Measurements from ENCODE around the gene PNPLA3. TPM values are rescaled to one million over a fixed set of nuclear protein-coding genes. Genes with fewer than 3 reads are reported as not detected.

Gene PNPLA3, protein sequence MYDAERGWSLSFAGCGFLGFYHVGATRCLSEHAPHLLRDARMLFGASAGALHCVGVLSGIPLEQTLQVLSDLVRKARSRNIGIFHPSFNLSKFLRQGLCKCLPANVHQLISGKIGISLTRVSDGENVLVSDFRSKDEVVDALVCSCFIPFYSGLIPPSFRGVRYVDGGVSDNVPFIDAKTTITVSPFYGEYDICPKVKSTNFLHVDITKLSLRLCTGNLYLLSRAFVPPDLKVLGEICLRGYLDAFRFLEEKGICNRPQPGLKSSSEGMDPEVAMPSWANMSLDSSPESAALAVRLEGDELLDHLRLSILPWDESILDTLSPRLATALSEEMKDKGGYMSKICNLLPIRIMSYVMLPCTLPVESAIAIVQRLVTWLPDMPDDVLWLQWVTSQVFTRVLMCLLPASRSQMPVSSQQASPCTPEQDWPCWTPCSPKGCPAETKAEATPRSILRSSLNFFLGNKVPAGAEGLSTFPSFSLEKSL
- total RNA-seq (ENCODE audit: insufficient read depth, low replicate concordance): 0.48 TPM

DNA sequence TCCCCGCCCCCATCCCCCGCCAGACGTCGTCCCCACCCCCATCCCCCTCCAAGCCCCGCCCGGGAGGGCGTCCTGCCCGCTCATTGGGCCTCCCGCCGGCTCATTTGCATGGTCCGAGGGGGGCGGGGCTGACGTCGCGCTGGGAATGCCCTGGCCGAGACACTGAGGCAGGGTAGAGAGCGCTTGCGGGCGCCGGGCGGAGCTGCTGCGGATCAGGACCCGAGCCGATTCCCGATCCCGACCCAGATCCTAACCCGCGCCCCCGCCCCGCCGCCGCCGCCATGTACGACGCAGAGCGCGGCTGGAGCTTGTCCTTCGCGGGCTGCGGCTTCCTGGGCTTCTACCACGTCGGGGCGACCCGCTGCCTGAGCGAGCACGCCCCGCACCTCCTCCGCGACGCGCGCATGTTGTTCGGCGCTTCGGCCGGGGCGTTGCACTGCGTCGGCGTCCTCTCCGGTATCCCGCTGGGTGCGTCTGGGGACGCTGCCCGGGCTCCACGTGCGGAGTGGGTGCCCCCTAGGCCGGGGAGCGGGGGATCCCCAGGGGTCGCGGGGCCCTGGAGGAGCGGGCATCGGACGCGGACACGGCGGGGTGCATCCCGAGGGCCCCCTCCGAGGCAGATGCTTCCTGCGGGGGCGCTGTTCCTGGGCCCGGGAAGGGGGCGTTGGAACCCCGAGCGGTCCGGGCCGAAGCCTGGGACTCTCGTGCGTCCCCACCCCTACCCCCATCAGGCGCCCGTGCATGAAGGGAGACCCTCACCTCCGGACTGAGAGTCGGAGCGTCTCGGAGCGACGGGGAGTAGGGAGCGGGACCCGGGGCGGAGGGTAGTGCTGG is at the start of gene PNPLA3:
Gene PNPLA3, plus strand, starts transcription at position 175 of the 834 bp plus-strand sequence. Its CDS starts 107 bp downstream, at position 282.
- DNase-seq (ENCODE audit: low spot score): peak; percentile 93

- no peak for DNase-seq (ENCODE audit: low spot score)
Measured at GRCh38 chr22:43876866-43877509, 46.6 kb upstream of the PNPLA3 start.

GRCh38 chr22:43878079-43878795 is 45.4 kb upstream of the PNPLA3 start:
- no peak for DNase-seq (ENCODE audit: low spot score)

- no peak for DNase-seq (ENCODE audit: low spot score)
Measured at GRCh38 chr22:43878831-43879550, 44.6 kb upstream of the PNPLA3 start.

DNA sequence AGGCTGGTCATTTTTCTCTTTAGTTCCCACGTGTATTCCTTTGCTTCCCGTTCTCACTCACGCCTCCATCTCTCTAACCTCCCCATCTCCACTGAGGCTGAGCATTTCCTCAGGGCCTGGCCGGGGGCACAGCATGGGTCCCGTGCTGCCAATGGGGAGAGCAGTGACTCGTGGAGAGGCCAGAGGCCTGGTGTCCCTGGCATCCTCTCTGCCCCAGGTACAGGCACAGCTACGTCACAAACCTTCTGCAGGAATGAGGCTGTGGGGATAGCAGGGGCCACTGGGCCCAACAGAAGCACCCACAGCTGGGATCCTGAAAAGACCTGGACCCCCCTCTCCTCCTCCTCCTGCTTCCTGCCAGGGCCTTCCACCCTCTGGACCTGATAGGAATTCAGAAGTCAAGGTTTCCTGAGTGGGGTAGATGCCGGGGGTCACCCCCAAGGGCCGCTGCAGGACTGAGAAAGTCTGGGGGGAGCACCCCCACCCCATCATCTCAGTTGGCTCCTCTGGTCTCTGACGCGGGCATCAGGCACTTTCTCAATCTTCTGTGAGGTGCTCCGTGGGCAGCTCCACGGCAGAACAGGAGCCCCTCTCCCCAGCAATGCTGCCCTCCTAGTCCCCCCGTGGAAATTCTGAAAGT is 43.6 kb upstream of the PNPLA3 start:
- DNase-seq (ENCODE audit: low spot score): no peak

DNA sequence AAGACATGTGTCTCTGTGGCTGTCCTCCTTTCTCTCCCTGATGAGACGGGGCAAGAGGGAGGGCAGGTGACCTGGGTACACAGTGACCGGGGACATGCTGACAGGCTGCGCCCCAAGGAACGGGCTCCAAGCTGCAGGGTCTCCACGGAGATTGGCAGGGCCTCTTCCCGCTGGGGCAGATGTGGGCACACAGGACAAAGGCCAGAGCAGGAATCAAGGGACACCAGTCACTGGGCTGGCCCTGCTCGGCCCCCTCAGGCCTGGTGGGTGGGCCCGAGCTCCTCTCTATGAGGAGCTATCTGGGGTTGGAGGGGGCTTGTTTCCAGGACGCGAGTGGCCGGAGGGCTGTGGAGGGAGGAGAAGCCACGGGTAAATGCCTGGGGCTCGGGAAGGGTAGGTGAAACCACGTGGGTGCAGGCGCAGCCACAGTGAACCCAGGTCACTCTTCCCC is 43.0 kb upstream of the PNPLA3 start:
- DNase-seq (ENCODE audit: low spot score): no peak

DNA sequence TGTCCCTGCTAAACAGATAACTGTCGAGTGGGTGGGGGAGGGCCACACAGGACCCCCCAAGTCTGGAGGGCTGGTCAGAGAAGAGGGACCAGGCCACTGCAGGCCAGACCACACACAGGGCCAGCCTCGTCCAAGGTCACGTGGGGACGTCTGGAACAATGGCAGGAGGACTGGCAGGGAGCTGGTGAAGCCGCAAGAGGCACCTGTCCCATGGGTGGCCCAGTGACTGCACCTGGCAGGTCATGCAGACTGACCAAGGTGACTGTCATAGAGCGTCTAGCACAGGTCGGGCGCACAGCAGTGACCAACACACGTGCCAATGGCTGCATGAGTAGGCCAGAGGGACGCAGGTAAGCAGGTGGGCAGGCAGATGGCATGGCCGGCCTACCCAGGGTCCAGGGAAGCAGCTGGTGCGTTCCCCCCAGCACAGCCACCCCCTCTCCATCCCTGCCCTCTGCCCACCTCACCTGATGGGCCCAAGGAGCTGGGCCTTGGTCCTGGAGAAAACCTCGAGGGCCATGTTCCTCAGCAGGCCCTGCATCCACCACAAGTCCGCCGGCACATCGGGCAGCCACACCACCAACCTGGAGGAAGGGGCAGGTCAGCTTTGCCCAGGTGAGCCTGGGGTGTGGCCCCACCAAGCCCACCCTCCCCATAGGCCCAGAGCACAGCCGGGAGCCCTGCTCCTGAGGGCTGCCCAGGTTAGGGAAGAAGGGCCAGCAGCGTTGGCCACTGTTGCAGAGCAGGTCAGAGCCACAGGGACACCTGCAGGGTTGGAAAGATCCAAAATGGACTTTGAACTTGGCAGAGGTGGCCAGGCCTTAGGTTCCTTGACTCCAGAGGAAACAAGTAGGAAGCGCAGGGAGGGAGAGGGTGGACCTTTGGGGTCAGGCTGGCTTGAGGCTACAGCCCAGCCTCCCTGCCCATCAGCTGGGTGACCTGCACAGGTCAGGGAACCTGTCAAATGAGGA is 42.2 kb upstream of the PNPLA3 start:
- no peak for DNase-seq (ENCODE audit: low spot score)

GRCh38 chr22:43882122-43882767 is 41.4 kb upstream of the PNPLA3 start:
- no peak for DNase-seq (ENCODE audit: low spot score)

DNA sequence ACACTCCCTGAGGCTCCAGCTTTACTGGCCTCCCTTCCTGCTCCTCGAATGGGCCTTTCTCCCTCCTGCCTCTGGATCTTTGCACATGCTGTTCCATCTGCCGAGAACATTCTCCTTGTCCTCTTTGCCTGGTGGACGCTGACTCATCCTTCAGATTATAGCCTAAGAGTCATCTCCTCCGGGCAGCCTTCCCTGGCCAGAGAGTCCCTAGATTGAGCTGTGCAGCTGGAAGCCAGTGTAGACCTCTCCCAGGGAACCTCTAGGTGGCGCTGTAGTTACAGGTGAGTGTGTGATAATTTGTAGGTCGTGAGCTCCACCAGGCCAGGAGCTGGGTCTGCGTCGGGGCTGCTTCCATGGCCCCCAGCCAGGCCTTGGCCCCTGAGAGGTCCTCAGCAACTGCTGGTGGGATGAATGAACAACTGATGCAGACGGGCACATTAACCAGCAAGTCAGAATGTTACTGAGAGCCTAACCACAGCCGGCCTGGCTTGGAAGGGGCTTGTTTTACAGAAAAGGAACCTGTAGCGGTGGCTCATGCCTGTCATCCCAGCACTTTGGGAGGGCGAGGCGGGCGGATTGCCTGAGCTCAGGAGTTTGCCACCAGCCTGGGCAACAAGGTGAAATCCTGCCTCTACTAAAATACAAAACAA is 40.5 kb upstream of the PNPLA3 start:
- peak; percentile 33 for DNase-seq (ENCODE audit: low spot score)

GRCh38 chr22:43883719-43884415 is 39.7 kb upstream of the PNPLA3 start:
- DNase-seq (ENCODE audit: low spot score): no peak

DNA sequence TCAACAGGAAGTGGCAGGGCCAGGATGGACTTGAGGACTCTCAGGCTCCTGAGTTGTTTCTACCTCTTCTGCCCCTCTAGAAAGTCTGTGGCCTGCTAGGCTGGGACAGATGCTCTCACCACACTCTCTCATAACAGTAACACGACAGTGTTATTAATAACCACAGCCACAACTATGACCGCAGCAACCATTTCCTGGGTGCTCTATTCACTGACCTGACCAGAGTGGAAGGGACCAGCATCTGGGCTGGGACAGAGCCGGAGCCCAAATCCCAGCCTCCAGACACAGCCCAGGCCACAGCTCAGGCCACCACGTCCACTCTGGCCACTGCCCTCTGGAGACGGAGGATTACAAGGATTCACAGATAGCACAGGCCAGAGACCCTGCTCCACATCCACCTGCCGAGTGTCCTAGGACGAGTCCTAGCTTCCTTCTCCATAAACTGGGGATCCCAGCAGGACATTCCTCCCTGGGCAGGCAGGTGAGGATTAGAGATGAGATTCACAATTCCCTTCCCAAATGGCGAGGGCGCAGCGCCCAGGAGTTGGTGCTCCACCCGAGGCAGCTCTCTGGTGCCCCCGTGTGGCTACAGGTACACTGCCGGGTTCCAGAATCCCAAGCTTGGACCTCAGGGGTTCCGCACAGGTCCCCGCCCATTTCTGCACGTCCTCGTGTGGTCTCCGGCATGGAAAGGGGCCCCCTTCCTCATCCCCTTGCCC is 38.8 kb upstream of the PNPLA3 start:
- DNase-seq (ENCODE audit: low spot score): peak; percentile 26

GRCh38 chr22:43885319-43885671 is 38.3 kb upstream of the PNPLA3 start:
- DNase-seq (ENCODE audit: low spot score): no peak

- no peak for DNase-seq (ENCODE audit: low spot score)
Measured at GRCh38 chr22:43885786-43886185, 37.8 kb upstream of the PNPLA3 start.

DNA sequence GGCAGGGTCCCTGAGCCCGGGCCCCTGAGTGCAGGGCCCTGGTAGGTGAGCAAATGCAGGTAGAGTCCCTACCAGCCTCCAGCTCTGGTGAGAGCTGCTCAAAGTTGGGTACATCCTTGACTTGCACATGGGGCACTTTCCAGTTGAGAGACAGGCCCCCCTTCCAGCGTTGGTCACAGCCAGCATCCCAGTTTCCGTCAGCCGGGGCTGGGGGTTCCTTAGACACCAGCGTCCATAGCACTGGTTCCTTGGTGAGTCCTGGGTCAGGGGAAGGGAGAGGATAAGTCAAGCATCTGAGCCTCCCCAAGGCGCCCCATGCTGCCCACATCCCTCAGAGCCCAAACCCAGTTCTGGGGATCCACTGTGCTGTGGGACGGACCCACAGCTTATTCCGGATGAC is 37.4 kb upstream of the PNPLA3 start:
- DNase-seq (ENCODE audit: low spot score): no peak

DNA sequence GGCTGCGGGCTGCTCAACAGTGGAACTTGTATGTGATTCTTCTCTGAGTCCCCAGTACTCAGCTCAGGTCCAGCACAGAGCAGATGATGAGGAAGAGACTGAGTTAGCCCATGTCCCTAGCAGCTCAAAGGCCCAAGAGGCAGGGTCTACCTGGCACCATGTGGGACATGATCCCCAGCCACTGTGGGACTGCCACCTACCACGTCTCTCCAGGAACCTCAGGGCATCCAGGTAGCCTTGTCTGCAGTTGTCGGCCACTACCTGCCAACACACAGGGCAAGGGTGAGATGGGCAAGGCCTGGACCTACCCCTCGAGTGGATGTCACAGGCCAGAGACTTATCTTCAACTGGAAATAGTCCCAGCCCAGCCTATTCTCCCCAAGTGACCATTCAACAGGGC is 36.2 kb upstream of the PNPLA3 start:
- DNase-seq (ENCODE audit: low spot score): no peak

- no peak for DNase-seq (ENCODE audit: low spot score)
Measured at GRCh38 chr22:43888740-43889139, 34.9 kb upstream of the PNPLA3 start.
